Fibroblast of villous mesenchyme (primary cell): Measurements from ENCODE around the gene TTYH1. TPM values are rescaled to one million over a fixed set of nuclear protein-coding genes. Genes with fewer than 3 reads are reported as not detected.
A peak's percentile ranks its signal among the peaks of the same experiment; 100 is the strongest.

ENCODE experiments used
- DNase-seq: peaks from one replicate; pipeline ENCODE4 v3.0.0-alpha.2; 2010; ENCODE audit warnings: low read depth
- H3K4me3 ChIP-seq: 2 replicates; pipeline ENCODE4 v1.5.1; 2011; ENCODE audit warnings: low read depth, mild to moderate bottlenecking, low read length
- CTCF ChIP-seq: IDR thresholded peaks from 2 replicates; pipeline ENCODE4 v1.5.1; 2012; ENCODE audit warnings: low read depth, mild to moderate bottlenecking, low read length; ENCODE audit not compliant: insufficient read depth
- total RNA-seq: library from RNA; depleted of rRNA; stranded (reverse); fragments of >200 nt; gene quantifications from 2 replicates; pipeline ENCODE4 v1.2.3, GENCODE V29; 2012

Gene TTYH1
- total RNA-seq, 1 donor: not detected

- peak overlapping the region; percentile 69 for H3K4me3 ChIP-seq
- DNase-seq: no peak
- TF ChIP-seq CTCF: no peak
Measured at GRCh38 chr19:54462047-54462654, 46.9 kb downstream of the TTYH1 start.

- peak; percentile 75 for DNase-seq
- peak overlapping the region; percentile 69 for H3K4me3 ChIP-seq
- peak; percentile 33 for TF ChIP-seq CTCF
Measured at GRCh38 chr19:54462655-54463530, 47.6 kb downstream of the TTYH1 start.

GRCh38 chr19:54463531-54464043, 48.3 kb downstream of the TTYH1 start, which contains the start of gene LENG9:
Gene LENG9, minus strand, starts transcription at chr19:54463778. Its CDS starts 252 bp downstream, at chr19:54463526.
- peak; percentile 99 for DNase-seq
- no peak for TF ChIP-seq CTCF
- peak within 1 kb of the TSS; percentile 69 for H3K4me3 ChIP-seq

DNA sequence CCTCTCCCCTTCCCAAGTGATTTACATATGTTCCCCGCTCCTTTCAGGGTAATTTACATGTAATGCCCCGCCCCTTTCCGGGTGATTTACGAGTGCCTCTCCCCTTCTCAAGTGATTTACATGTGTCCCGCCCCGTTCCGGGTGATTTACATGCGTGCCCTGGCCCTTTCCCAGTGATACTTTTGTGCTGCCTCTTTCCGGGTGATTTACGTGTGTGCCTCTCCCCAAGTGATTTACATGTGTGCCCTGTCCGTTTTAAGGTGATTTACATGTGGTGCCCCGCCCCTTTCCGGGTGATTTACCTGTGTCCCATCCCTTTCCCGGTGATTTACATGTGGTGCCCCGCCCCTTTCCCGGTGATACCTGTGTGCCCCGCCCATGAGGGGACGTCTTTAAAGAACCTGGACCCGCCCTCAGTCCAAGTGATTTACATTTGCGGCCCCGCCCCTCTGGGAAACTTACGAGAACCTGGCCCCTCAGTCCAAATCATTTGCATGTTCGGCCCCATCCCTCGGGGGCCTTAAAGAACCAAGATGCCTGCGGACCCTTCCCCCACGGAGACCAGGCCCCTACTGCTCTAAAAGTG, 48.9 kb downstream of the TTYH1 start:
- no peak for TF ChIP-seq CTCF
- peak; percentile 79 for DNase-seq
- peak overlapping the region; percentile 69 for H3K4me3 ChIP-seq

DNA sequence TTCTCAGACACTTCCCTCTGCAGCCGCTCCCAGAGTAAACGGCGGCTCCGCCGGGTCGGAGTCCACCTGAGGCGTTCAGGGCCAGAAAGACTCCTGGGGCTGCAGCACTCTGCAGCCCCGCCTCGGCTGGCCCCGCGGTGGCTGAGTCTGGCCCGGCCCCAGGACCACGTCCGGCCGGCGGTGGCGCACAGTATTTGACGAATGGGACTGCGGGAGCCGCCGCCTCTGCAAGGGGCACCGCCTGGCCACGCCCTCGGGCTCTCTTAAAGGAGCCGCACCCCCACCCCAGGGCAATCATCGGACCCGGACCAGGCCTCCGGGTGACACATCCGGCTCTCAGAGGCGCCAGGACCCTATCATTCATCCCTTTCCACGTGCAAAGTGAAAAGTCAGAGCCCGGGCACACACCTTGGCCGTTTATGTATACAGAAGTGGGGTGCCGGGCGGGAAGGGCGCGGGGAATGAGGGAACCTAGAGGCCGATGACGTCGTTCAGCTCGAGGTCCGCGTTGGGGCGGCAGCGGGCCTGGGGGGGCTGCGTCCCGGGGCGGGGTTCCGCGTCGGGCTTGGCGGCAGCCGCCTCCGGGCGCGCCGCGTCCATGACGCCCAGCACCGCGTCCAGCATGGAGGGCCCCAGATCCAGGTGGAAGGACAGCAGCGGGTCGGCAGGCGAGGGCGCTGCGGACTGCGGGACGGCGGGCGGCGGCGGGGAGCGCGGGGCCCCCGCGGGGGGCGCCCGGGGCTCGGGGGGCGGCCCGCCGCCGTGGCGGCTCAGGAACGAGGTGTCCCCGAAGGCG, 49.6 kb downstream of the TTYH1 start:
- no peak for TF ChIP-seq CTCF
- peak overlapping the region; percentile 69 for H3K4me3 ChIP-seq
- peak; percentile 82 for DNase-seq
